Cardiac muscle cell (in vitro differentiated cells and primary cell): ENCODE data around the gene PGA4. TPM values are rescaled to one million over a fixed set of nuclear protein-coding genes. Genes with fewer than 3 reads are reported as not detected.

Experiments
- DNase-seq, 2 donors: peaks; one replicate each; pipeline versions ENCODE4 v3.0.0 to v3.0.0-alpha.2; 2010 to 2017; ENCODE audit warnings: low read depth in 1 of 2, low spot score in 1 of 2
- H3K27ac ChIP-seq: fragments of 200-600 bp; sonication (generic); 2 replicates; pipeline ENCODE4 v1.5.1; 2016
- H3K27me3 ChIP-seq: fragments of 200-600 bp; sonication (generic); 2 replicates; pipeline ENCODE4 v1.6.0; 2016; ENCODE audit warnings: control low read depth
- H3K36me3 ChIP-seq: fragments of 200-600 bp; sonication (generic); 2 replicates; pipeline ENCODE4 v1.5.1; 2016; ENCODE audit warnings: control low read depth
- H3K4me1 ChIP-seq: fragments of 200-600 bp; sonication (generic); 2 replicates; pipeline ENCODE4 v1.8.1; 2017; ENCODE audit warnings: low read depth, mild to moderate bottlenecking, mixed run types
- H3K4me3 ChIP-seq: fragments of 200-600 bp; sonication (generic); 2 replicates; pipeline ENCODE4 v1.5.1; 2016; ENCODE audit warnings: mild to moderate bottlenecking
- H3K9me3 ChIP-seq: fragments of 200-600 bp; sonication (generic); 2 replicates; pipeline ENCODE4 v1.5.1; 2017; ENCODE audit warnings: low read depth, mild to moderate bottlenecking, control low read depth
- polyA plus RNA-seq: library from polyadenylated mRNA; unstranded; fragments of >200 nt; fragmentation: Nextera tagmentation; extraction: Ambion mirVana; gene quantifications from 2 replicates; pipeline ENCODE4 v1.2.1, GENCODE V29; 2016
- total RNA-seq: library from RNA; depleted of rRNA; stranded (reverse); fragments of >200 nt; gene quantifications from 2 replicates; pipeline ENCODE4 v1.2.3, GENCODE V29; 2016
- TF ChIP-seq, protein P1 (sequence below): IDR thresholded peaks from 2 replicates; pipeline ENCODE4 v1.5.1; 2012; ENCODE audit warnings: low read depth, mild to moderate bottlenecking, low read length

PGA4 gene
- total and polyA plus RNA-seq, 2 experiments from 2014 or later = 0.48 to 1.2 TPM

DNA sequence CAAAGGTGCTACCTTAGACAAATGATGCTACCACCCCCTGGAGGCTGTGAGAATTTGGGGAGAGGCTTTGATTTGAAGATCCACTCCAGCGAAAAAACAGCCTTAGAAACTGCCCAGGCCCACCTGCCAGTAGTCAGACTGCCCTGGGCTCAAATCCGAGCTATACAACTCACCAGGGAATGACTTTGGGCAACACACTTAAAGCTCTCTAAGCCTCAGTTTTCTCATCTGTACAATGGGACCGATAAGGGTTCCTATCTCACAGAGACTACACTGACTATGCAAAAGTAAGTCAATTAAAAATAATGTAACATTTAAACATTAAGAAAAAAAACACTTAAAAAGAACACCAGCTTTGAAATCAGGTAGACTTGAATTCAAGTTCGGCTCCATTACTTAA, 53.0 kb downstream of the PGA4 start:
- no peak overlapping the region for H3K27ac ChIP-seq
- H3K4me3 ChIP-seq = no peak overlapping the region
- H3K27me3 ChIP-seq = no peaks in the 10 kb centered on the region
- no peaks in the 10 kb centered on the region for H3K9me3 ChIP-seq
- DNase-seq = no peak
- H3K4me1 ChIP-seq = no peaks in the 10 kb centered on the region
- H3K36me3 ChIP-seq = no peaks in the 10 kb centered on the region
- TF ChIP-seq, protein P1, sequence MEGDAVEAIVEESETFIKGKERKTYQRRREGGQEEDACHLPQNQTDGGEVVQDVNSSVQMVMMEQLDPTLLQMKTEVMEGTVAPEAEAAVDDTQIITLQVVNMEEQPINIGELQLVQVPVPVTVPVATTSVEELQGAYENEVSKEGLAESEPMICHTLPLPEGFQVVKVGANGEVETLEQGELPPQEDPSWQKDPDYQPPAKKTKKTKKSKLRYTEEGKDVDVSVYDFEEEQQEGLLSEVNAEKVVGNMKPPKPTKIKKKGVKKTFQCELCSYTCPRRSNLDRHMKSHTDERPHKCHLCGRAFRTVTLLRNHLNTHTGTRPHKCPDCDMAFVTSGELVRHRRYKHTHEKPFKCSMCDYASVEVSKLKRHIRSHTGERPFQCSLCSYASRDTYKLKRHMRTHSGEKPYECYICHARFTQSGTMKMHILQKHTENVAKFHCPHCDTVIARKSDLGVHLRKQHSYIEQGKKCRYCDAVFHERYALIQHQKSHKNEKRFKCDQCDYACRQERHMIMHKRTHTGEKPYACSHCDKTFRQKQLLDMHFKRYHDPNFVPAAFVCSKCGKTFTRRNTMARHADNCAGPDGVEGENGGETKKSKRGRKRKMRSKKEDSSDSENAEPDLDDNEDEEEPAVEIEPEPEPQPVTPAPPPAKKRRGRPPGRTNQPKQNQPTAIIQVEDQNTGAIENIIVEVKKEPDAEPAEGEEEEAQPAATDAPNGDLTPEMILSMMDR = no peak

DNA sequence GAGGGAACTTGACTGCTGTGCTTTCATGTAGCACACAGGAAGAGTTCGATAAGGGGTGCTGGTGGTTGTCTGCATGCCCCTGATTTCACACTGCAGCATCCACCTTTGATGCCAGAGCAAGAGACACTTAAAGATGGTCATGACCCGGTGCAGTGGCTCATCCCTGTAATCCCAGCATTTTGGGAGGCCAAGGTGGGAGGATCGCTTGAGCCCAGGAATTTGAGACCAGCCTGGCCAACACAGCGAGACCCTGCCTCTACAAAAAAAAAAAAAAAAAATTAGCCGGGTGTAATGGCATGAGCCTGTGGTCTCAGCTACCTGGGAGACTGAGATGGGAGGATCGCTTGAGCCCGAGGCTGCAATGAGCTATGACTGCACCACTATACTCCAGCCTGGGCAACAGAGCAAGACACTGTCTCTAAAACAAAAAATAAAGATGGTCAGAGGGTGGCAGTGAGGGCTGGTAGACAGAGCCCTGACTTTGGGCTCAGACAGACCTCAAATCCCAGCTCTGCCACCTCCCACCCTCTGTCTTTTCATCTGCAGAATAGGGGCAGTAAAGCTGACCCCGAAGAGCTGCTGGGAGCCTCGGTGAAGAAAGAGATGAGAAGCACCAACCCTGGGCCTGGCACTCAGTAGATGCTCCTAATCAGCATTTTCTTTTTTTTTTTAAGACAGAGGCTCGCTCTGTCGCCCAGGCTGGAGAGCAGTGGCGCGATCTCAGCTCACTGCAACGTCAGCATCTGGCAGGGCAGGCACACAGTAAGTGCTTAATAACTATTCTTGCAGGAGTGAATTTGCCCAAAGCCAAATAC, 55.2 kb downstream of the PGA4 start:
- H3K27ac ChIP-seq = no peak overlapping the region
- no peaks in the 10 kb centered on the region for H3K27me3 ChIP-seq
- no peaks in the 10 kb centered on the region for H3K9me3 ChIP-seq
- no peak overlapping the region for H3K4me3 ChIP-seq
- no peak for DNase-seq
- H3K36me3 ChIP-seq = no peaks in the 10 kb centered on the region
- no peaks in the 10 kb centered on the region for H3K4me1 ChIP-seq
- TF ChIP-seq, protein P1 = no peak

DNA sequence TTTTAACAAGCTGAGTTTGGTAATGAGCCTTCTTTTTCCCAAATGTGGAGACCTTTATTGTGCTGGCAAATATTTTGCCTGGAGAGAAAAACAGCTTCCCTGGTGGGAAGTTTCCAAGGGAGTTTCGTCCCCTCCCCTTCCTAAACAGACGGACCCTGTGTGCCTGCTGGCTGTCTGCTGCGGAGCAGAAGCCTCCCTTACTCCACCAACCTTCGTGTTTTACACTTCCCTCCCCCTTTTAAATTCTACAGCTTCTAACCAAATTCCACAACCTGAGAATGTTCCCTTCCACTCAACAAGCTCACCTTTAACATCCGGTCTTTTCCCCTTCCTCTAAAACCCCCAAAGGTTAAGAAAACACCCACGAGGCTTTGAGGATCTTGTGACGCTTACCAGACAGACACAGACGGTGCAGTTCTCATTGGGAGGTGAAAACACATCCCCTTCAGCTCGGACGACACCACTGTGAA, 55.9 kb downstream of the PGA4 start:
- no peak overlapping the region for H3K4me3 ChIP-seq
- H3K4me1 ChIP-seq = no peaks in the 10 kb centered on the region
- no peaks in the 10 kb centered on the region for H3K27me3 ChIP-seq
- TF ChIP-seq, protein P1 = no peak
- no peaks in the 10 kb centered on the region for H3K36me3 ChIP-seq
- no peak for DNase-seq
- H3K9me3 ChIP-seq = no peaks in the 10 kb centered on the region
- no peak overlapping the region for H3K27ac ChIP-seq

DNA sequence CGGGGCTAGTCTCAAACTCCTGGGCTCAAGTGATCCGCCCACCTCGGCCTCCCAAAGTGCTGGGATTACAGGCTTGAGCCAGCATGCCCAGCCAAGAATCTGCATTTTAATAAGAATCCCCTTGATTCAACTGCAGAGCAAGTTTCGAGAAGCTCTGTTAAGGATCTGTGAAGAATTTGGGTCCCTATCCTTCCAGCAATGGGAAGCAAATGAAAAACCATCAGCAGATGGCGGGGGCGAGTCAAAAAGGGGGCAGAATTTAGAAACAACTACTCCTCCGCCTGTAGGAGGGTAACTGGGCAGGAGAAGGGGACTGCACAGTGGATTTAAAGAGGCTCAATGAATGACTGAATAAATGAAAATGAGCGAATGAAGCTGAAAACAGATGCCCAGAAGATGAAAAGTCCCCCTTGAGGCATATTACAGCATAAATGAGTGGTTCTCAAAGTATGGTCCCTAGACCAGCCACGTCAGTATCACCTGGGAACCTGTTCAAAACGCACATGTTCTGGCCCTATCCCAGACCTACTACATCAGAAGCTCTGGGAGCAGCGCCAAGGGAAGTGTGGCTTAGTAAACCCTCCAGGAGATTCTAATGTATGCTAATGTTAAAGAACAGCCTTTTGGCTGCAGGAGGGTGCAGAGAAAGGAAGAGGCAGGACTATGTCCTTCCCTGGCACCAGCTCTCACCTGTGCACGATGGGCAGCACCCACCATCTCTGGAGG, 58.0 kb downstream of the PGA4 start:
- DNase-seq = no peak
- TF ChIP-seq, protein P1 = no peak
- no peaks in the 10 kb centered on the region for H3K36me3 ChIP-seq
- no peaks in the 10 kb centered on the region for H3K9me3 ChIP-seq
- H3K27me3 ChIP-seq = no peaks in the 10 kb centered on the region
- no peaks in the 10 kb centered on the region for H3K4me1 ChIP-seq
- H3K27ac ChIP-seq = no peak overlapping the region
- no peak overlapping the region for H3K4me3 ChIP-seq

DNA sequence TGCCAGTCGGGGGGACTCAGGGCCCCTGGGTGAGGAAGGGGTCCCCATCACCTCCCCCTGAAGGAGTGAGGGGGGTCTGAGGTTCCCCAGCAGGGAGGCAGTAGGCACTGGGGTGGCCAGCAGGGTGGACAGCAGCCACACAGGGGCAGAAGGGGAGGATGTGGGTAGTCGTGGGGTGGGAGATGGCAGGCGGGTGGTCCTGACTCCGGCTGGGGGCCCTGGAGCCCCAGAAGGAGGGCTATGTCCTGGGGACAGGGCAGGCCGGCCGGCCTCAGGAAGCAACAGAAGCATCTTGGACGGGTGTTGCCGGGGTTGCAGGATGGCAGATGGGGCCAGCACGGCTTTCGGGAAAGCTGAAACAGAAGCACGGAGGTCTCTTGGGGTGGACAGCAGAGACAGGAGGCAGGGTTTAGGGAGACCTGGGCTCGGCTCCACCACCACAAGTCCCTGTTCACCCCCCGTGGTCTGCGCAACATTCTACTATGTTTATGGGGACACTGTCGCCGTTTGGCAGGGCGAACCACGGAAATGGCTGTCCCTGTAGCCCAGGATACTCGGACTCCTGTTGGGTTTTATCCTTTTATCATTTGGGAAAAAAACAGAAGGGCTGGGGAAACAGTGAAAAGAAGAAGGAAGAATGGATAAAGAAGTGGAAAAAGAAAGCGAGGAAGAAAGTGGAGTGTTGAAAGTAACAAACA, 58.9 kb downstream of the PGA4 start:
- Histone ChIP-seq H3K4me3 (no peak overlapping the region), H3K9me3 (no peaks in the 10 kb centered on the region), H3K36me3 (no peaks in the 10 kb centered on the region), H3K4me1 (no peaks in the 10 kb centered on the region), H3K27ac (no peak overlapping the region), H3K27me3 (no peaks in the 10 kb centered on the region)
- no peak for DNase-seq
- TF ChIP-seq, protein P1 = no peak
